PFSK-1 (cell line): ENCODE measurements around the gene TRIM7.

Experiments
- FOXP2 ChIP-seq: optimal IDR thresholded peaks from 2 replicates; pipeline ENCODE3; 2011; ENCODE audit warnings: borderline replicate concordance, control low read depth, inconsistent platforms; ENCODE audit not compliant: insufficient read depth; ENCODE audit errors: extremely low read length, extremely low read depth
- POLR2AphosphoS5 ChIP-seq: IDR thresholded peaks from 2 replicates; pipeline ENCODE4 v1.6.1; 2012; ENCODE audit warnings: low read depth, mild to moderate bottlenecking, control low read depth, low read length, moderate library complexity
- REST ChIP-seq, 2 experiments: IDR thresholded peaks; 2 replicates each; pipeline versions ENCODE4 v1.6.1 to v1.8.0; 2011 to 2012; ENCODE audit warnings: low read depth in 2 of 2, low read length in 2 of 2, control low read depth in 1 of 2, inconsistent platforms in 1 of 2, mild to moderate bottlenecking in 1 of 2, moderate library complexity in 1 of 2; ENCODE audit not compliant: insufficient read depth in 1 of 2
- SIN3A ChIP-seq: IDR thresholded peaks from 2 replicates; pipeline ENCODE4 v1.6.1; 2012; ENCODE audit warnings: mild to moderate bottlenecking, low read length, moderate library complexity, borderline replicate concordance; ENCODE audit not compliant: insufficient read depth
- TAF1 ChIP-seq: IDR thresholded peaks from 2 replicates; pipeline ENCODE4 v1.6.1; 2012; ENCODE audit warnings: low read length, control low read depth, borderline replicate concordance; ENCODE audit not compliant: insufficient read depth

- no peak for TF ChIP-seq POLR2AphosphoS5
- TF ChIP-seq TAF1, result no peak
- no peak for TF ChIP-seq REST (IDR thresholded peaks at IDR 0.05; ENCODE audit: insufficient read depth in 1 of 2, low read depth in 2 of 2, low read length in 2 of 2)
- no peak for TF ChIP-seq SIN3A
- no peak for TF ChIP-seq FOXP2
Observed at GRCh38 chr5:181181650-181182565, 23.1 kb downstream of the TRIM7 start.
